Right lobe of liver (tissue), 6 donors: Measurements from ENCODE around the gene ATP6AP2. TPM values are rescaled to one million over a fixed set of nuclear protein-coding genes. Genes with fewer than 3 reads are reported as not detected.
A peak's percentile ranks its signal among the peaks of the same experiment; 100 is the strongest.
"Not testable (repeated sequence)": the region's sequence is repeated elsewhere in the genome, so short reads cannot be mapped to it uniquely, and the experiment has no call there.

Source experiments
- ATAC-seq, 4 donors: fragments of 200-7000 bp; cut with Tn5 transposase; one replicate each; pipeline ENCODE4 v1.9.1; 2020; ENCODE audit warnings: mild to moderate bottlenecking in 4 of 4, moderate library complexity in 4 of 4
- DNase-seq, 3 donors: peaks; one replicate each; pipeline ENCODE4 v3.0.0-alpha.2; 2020
- H3K27ac ChIP-seq, 3 donors: fragments of 200-600 bp; one replicate each; pipeline ENCODE4 v1.8.0; 2022
- H3K27me3 ChIP-seq, 2 donors: fragments of 200-600 bp; one replicate each; pipeline ENCODE4 v1.8.0; 2022
- H3K36me3 ChIP-seq, 4 donors: fragments of 200-600 bp; sonication (generic) in 1 of 4; one replicate each; pipeline versions ENCODE4 v1.5.1 to v1.8.0; 2017 to 2022; ENCODE audit warnings: control low read depth in 1 of 4
- H3K4me1 ChIP-seq, 4 donors: fragments of 200-600 bp; sonication (generic) in 1 of 4; one replicate each; pipeline versions ENCODE4 v1.5.1 to v1.8.0; 2017 to 2022; ENCODE audit warnings: control low read depth in 1 of 4
- H3K4me3 ChIP-seq, 3 donors: fragments of 200-600 bp; one replicate each; pipeline ENCODE4 v1.8.0; 2022
- H3K9me3 ChIP-seq, 4 donors: fragments of 200-600 bp; sonication (generic) in 1 of 4; one replicate each; pipeline versions ENCODE4 v1.5.1 to v1.8.0; 2017 to 2022; ENCODE audit warnings: control low read depth in 1 of 4
- POLR2A ChIP-seq: fragments of 450-650 bp; IDR thresholded peaks from one replicate; pipeline ENCODE4 v1.6.1; 2017; ENCODE audit warnings: antibody characterized with exemption, mild to moderate bottlenecking
- WGBS: methylation state at CpG from one replicate; pipeline ENCODE4 v1.1.6; 2018; ENCODE audit warnings: low coverage, low lambda C conversion rate; ENCODE audit not compliant: insufficient coverage; ENCODE audit errors: missing lambda C conversion rate; 5-methylcytosine and 5-hydroxymethylcytosine counted together
- intact Hi-C, 2 donors: fragments of 100-400 bp; cut with DNase I; formaldehyde crosslinking; loops; one replicate each; pipeline versions ENCODE4 v1.11.2 to v1.14.1; 2022
- total RNA-seq, 6 experiments: library from RNA; depleted of rRNA in 2 of 6; stranded (reverse); fragments of >200 nt in 2 of 6; fragmentation: NEBNext Ultra II Directional in 3 of 6; extraction: Animal tissue kit (Norgen Biotek cat#: 25700) in 3 of 6; gene quantifications; one replicate each; pipeline versions ENCODE4 v1.1.0 to v1.2.4, GENCODE V29; 2016 to 2023
- TF ChIP-seq, protein P1 (sequence below), 4 donors: fragments of 200-600 bp in 3 of 4; fragments of 450-650 bp in 1 of 4; IDR thresholded peaks; one replicate each; pipeline versions ENCODE4 v1.5.1 to v1.8.0; 2016 to 2022; ENCODE audit warnings: antibody characterized with exemption in 4 of 4, mild to moderate bottlenecking in 2 of 4
- donor health status: DM: no; HTN: yes; CAD: no.
- donor health status: DM: no; HTN: no; CAD: no.
- donor health status: DM: no; HTN: no; CAD: no.
- donor health status: DM: no; HTN: yes; CAD: no.
- donor health status: DM: no; HTN: yes; CAD: no.

The ATP6AP2 gene
- total RNA-seq, 6 experiments from 2014 or later: 44.0 to 63.1 (median 54.0) TPM

DNA sequence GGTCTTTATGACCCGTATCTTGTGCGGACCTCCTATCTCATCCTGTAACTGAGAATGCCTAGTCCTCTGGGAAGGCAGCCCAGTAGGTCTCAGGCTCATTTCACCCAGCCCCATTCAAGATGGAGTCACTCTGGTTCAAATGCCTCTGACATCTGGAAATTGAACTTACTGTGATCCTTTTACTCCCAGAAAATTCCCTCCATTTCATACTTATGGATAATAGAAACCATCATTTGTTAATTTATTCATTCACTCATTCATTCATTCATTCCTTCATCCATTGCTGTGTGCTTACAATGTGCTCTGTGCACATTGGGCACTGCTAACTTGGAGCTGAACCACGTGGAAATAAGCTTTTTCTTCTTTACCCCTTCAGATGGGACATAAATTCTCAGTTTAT, 9.2 kb upstream of the ATP6AP2 start:
- no peak for DNase-seq
- H3K36me3 ChIP-seq: no peaks in the 10 kb centered on the region
- H3K9me3 ChIP-seq: no peaks in the 10 kb centered on the region
- no peaks in the 10 kb centered on the region for H3K27me3 ChIP-seq
- no peak for TF ChIP-seq POLR2A
- TF ChIP-seq, protein P1, sequence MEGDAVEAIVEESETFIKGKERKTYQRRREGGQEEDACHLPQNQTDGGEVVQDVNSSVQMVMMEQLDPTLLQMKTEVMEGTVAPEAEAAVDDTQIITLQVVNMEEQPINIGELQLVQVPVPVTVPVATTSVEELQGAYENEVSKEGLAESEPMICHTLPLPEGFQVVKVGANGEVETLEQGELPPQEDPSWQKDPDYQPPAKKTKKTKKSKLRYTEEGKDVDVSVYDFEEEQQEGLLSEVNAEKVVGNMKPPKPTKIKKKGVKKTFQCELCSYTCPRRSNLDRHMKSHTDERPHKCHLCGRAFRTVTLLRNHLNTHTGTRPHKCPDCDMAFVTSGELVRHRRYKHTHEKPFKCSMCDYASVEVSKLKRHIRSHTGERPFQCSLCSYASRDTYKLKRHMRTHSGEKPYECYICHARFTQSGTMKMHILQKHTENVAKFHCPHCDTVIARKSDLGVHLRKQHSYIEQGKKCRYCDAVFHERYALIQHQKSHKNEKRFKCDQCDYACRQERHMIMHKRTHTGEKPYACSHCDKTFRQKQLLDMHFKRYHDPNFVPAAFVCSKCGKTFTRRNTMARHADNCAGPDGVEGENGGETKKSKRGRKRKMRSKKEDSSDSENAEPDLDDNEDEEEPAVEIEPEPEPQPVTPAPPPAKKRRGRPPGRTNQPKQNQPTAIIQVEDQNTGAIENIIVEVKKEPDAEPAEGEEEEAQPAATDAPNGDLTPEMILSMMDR (IDR thresholded peaks at IDR 0.05): no peak
- H3K27ac ChIP-seq: no peak overlapping the region
- H3K4me1 ChIP-seq: no peaks in the 10 kb centered on the region
- 48% methylated on average over 3 of the region's 3 CpGs for WGBS
- intact Hi-C loops: no loop called here
- no peak overlapping the region for H3K4me3 ChIP-seq
- no peak for ATAC-seq

DNA sequence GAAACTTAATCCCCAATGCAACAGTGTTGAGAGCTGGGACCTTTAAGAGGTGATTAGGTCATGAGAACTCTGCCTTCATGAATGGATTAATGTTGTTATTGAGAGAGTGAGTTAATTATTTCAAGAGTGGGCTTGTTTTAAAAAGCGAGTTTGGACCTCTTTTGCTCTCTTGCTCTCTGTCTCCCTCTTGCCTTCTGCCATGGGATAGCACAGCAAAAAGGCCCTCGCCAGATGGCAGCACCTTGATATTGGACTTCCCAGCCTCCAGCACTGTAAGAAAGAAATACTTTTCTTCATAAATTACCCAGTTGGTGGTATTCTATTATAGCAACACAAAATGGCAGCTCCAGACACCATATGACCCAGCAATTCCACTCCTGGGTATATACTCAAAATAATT, 7.0 kb upstream of the ATP6AP2 start:
- TF ChIP-seq, protein P1 (IDR thresholded peaks at IDR 0.05): peak; percentile 32 to 50 (median 44)
- no peak for TF ChIP-seq POLR2A
- ATAC-seq (peak in 2 of 4 donors; percentile 32 to 41), DNase-seq (no peak)
- H3K27me3 ChIP-seq: no peaks in the 10 kb centered on the region
- no peaks in the 10 kb centered on the region for H3K4me1 ChIP-seq
- intact Hi-C loops: no loop called here
- H3K36me3 ChIP-seq: no peaks in the 10 kb centered on the region
- H3K4me3 ChIP-seq: no peak overlapping the region
- WGBS: 20% methylated on average over 1 of the region's 2 CpGs
- no peak overlapping the region for H3K27ac ChIP-seq
- H3K9me3 ChIP-seq: no peaks in the 10 kb centered on the region

DNA sequence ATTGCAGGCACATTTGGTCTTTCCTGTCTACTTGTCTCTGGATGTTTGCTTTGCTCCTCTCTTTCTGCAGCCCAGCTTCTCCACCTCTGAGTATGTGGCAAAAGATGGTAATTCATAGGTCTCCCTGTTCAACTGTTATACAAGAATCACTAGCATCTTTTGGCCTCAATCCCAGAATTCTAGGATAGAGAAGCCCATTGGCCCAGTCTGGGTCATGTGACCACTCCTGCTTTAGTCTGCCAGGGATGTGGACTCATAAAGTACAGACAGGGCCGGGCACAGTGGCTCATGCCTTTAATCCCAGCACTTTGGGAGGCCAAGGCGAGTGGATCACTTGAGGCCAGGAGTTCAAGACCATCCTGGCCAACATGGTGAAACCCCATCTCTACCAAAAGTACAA, 5.4 kb upstream of the ATP6AP2 start:
- H3K9me3 ChIP-seq, H3K36me3 ChIP-seq, H3K27ac ChIP-seq, intact Hi-C loops, H3K4me1 ChIP-seq, H3K27me3 ChIP-seq, DNase-seq, ATAC-seq, H3K4me3 ChIP-seq: not testable (repeated sequence)
- 64% methylated on average over 2 of the region's 2 CpGs for WGBS

DNA sequence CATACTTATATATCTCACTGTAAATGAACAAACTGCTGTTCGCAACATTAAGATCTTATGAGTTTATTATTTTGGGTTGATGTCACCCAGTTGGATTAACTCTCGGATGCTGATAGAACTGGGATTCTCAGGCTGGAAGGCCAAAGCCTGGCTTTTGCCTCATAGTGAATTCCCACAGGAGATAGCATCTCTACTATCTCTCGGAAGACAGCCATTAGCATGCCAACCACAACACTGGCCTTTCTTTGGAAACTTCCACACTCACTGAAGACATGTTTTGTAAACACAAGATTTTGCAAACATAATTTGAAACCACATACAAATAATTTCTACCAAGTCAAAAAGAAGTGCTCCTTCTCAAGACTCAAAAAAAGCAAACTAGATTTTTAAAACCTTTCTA, 4.5 kb upstream of the ATP6AP2 start:
- no peaks in the 10 kb centered on the region for H3K9me3 ChIP-seq
- TF ChIP-seq, protein P1 (IDR thresholded peaks at IDR 0.05): no peak
- TF ChIP-seq POLR2A: no peak
- DNase-seq: no peak
- no peak overlapping the region for H3K4me3 ChIP-seq
- no peak for ATAC-seq
- no peaks in the 10 kb centered on the region for H3K27me3 ChIP-seq
- WGBS: 80% methylated on average over 3 of the region's 3 CpGs
- H3K27ac ChIP-seq: no peak overlapping the region
- intact Hi-C loops: no loop called here
- no peaks in the 10 kb centered on the region for H3K4me1 ChIP-seq
- no peaks in the 10 kb centered on the region for H3K36me3 ChIP-seq

DNA sequence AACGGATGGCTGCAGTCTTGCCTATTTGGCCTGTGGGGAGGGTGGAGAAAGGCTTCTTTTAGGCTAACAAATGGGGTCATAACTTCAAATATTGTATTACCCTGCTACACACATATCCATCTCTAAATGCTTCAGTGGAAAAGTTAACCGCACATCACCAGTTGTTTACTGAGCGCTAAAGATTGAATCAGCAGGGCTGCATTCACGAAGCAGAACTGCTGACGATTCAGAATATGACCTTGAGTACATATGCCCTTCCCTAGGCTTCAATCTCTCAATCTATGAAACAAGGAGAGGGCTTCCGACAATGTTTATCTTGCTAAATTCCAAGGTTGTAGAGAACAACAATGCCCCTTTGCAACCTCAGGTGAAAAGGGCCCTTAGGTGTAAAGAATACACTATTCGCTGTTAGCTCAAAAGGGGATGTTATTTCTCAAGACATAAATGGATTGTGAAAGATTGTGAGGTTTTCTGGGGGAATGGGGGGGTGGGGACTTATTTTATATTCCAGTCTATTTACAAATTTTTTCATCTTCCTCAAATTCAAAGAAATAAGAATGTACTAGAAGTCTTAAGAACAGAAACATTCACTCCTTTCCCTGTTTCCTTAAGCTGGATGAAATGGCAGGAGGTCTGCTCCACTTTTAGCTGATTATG, 2.6 kb upstream of the ATP6AP2 start:
- WGBS: 50% methylated on average over 7 of the region's 7 CpGs
- DNase-seq (no peak), ATAC-seq (no peak)
- Histone ChIP-seq H3K4me1 (peaks cover 0 to 10% (median 0%) of the 10 kb centered on the region in 4 donors), H3K9me3 (no peaks in the 10 kb centered on the region), H3K27me3 (no peaks in the 10 kb centered on the region), H3K36me3 (no peaks in the 10 kb centered on the region), H3K4me3 (no peak overlapping the region), H3K27ac (no peak overlapping the region)
- TF ChIP-seq POLR2A: no peak
- TF ChIP-seq, protein P1 (IDR thresholded peaks at IDR 0.05): no peak
- intact Hi-C loops: no loop called here
